HepG2 (cell line): ENCODE measurements around the gene MSANTD1. TPM values are rescaled to one million over a fixed set of nuclear protein-coding genes. Genes with fewer than 3 reads are reported as not detected.

Source experiments
- ATF3 ChIP-seq: sonication (generic); formaldehyde crosslinking; IDR thresholded peaks from 2 replicates; pipeline ENCODE4 v1.4.0; 2020; ENCODE audit warnings: missing genetic modification reagents
- BRCA1 ChIP-seq: sonication (generic); formaldehyde crosslinking; IDR thresholded peaks from 2 replicates; pipeline ENCODE4 v1.4.0; 2020; ENCODE audit warnings: missing genetic modification reagents
- DMAP1 ChIP-seq: IDR thresholded peaks from 2 replicates; pipeline ENCODE4 v1.6.1; 2016
- FOXP1 ChIP-seq, 2 experiments: fragments of 450-650 bp in 1 of 2; IDR thresholded peaks; 2 replicates each; pipeline ENCODE4 v1.6.1; 2017 to 2018; ENCODE audit warnings: antibody characterized with exemption in 1 of 2
- HBP1 ChIP-seq: IDR thresholded peaks from 2 replicates; pipeline ENCODE4 v1.6.1; 2016; ENCODE audit warnings: low read depth, control low read depth
- HMGA1 ChIP-seq: sonication (generic); formaldehyde crosslinking; conservative IDR thresholded peaks from 2 replicates; pipeline ENCODE4 v1.4.0; 2020; ENCODE audit warnings: missing genetic modification reagents
- MED8 ChIP-seq: sonication (generic); formaldehyde crosslinking; IDR thresholded peaks from 2 replicates; pipeline ENCODE4 v1.8.1; 2023; ENCODE audit warnings: mild to moderate bottlenecking, missing genetic modification reagents; ENCODE audit not compliant: insufficient replicate concordance
- STAT6 ChIP-seq: sonication (generic); formaldehyde crosslinking; IDR thresholded peaks from 2 replicates; pipeline ENCODE4 v1.4.0; 2020; ENCODE audit warnings: missing genetic modification reagents, mild to moderate bottlenecking, borderline replicate concordance
- ZNF12 ChIP-seq: sonication (generic); formaldehyde crosslinking; IDR thresholded peaks from 2 replicates; pipeline ENCODE4 v1.5.0; 2020; ENCODE audit warnings: missing genetic modification reagents
- ZNF441 ChIP-seq: sonication (generic); formaldehyde crosslinking; IDR thresholded peaks from 2 replicates; pipeline ENCODE4 v1.7.0; 2021; ENCODE audit warnings: missing genetic modification reagents, borderline replicate concordance
- polyA plus RNA-seq, 8 experiments: library from polyadenylated mRNA; depleted of rRNA in 3 of 8; stranded (reverse) in 7 of 8; unstranded in 1 of 8; fragments of >200 nt; fragmentation: Illumina TruSeq in 4 of 8; extraction: Trizol in 4 of 8; gene quantifications; 2 replicates each; pipeline versions ENCODE4 v1.2.1 to v1.2.3, GENCODE V29; 2011 to 2016; ENCODE audit warnings: low read depth in 4 of 8, missing spikeins in 1 of 8, mixed read lengths in 1 of 8; ENCODE audit not compliant: insufficient read depth in 1 of 8
- total RNA-seq, 5 experiments: library from RNA; depleted of rRNA; stranded (reverse); fragments of >200 nt; fragmentation: Illumina TruSeq; extraction: Trizol; gene quantifications; 2 replicates each; pipeline ENCODE4 v1.2.3, GENCODE V29; 2016; ENCODE audit warnings: low read depth in 1 of 5

The MSANTD1 gene
- total and polyA plus RNA-seq, 2 of the 13 experiments (the other 11 are each of a cell fraction or from before 2014, with no cell fraction given), result 0.22 to 0.40 TPM

- no peak for TF ChIP-seq STAT6 (CRISPR knock-in tag)
- no peak for TF ChIP-seq HBP1
- no peak for TF ChIP-seq MED8 (CRISPR knock-in tag)
- 0 out of 2 replicates have a peak, but pooled peaks have one; percentile 58 for TF ChIP-seq BRCA1 (CRISPR knock-in tag)
- no peak for TF ChIP-seq ZNF12 (CRISPR knock-in tag)
- no peak for TF ChIP-seq ZNF441 (CRISPR knock-in tag)
- no peak for TF ChIP-seq FOXP1 (IDR thresholded peaks at IDR 0.05)
- TF ChIP-seq FOXP1 (CRISPR knock-in tag; IDR thresholded peaks at IDR 0.05), result no peak
- TF ChIP-seq ATF3 (CRISPR knock-in tag), result no peak
- TF ChIP-seq HMGA1 (CRISPR knock-in tag), result no peak
- TF ChIP-seq DMAP1 (CRISPR knock-in tag), result no peak
Measured at GRCh38 chr4:3292571-3293400, 43.8 kb downstream of the MSANTD1 start, which contains the start of gene RGS12 (continued).
